DOHH2 (cell line): ENCODE results near the gene TM7SF3.
"Not testable (repeated sequence)": the region's sequence is repeated elsewhere in the genome, so short reads cannot be mapped to it uniquely, and the experiment has no call there.

Experiments
- H3F3A ChIP-seq: fragments of 200-600 bp; sonication (generic), shearing (Covaris generic); 2 replicates; pipeline ENCODE4 v1.6.0; 2016; ENCODE audit warnings: antibody characterized with exemption, mild to moderate bottlenecking; ENCODE audit not compliant: control insufficient read depth, insufficient read depth
- H3K27ac ChIP-seq: fragments of 200-600 bp; sonication (generic); 2 replicates; pipeline ENCODE4 v1.5.1; 2014; ENCODE audit warnings: low read depth, mild to moderate bottlenecking, low read length, moderate library complexity
- H3K27me3 ChIP-seq: fragments of 200-600 bp; sonication (generic); 2 replicates; pipeline ENCODE4 v1.6.1; 2014; ENCODE audit warnings: mild to moderate bottlenecking, low read length, mixed read lengths; ENCODE audit not compliant: control insufficient read depth
- H3K36me3 ChIP-seq: fragments of 200-600 bp; sonication (generic); 2 replicates; pipeline ENCODE4 v1.6.1; 2014; ENCODE audit warnings: mild to moderate bottlenecking, low read length, moderate library complexity, mixed read lengths; ENCODE audit not compliant: control insufficient read depth
- H3K4me1 ChIP-seq: fragments of 200-600 bp; sonication (generic); 2 replicates; pipeline ENCODE4 v1.6.1; 2014; ENCODE audit warnings: mild to moderate bottlenecking, low read length, mixed read lengths; ENCODE audit not compliant: control insufficient read depth
- H3K4me2 ChIP-seq: fragments of 200-600 bp; sonication (generic); 2 replicates; pipeline ENCODE4 v1.6.0; 2014; ENCODE audit warnings: mild to moderate bottlenecking, low read length, moderate library complexity
- H3K4me3 ChIP-seq: fragments of 200-600 bp; sonication (generic); 2 replicates; pipeline ENCODE4 v1.5.1; 2014; ENCODE audit warnings: mild to moderate bottlenecking, low read length, mixed read lengths
- H3K79me2 ChIP-seq: fragments of 200-600 bp; sonication (generic); 2 replicates; pipeline ENCODE4 v1.6.1; 2014; ENCODE audit warnings: mild to moderate bottlenecking, low read length, mixed read lengths; ENCODE audit not compliant: control insufficient read depth
- H3K9me2 ChIP-seq: fragments of 200-600 bp; sonication (generic); replicated peaks from 2 replicates; pipeline ENCODE4 v1.6.1; 2014; ENCODE audit warnings: mild to moderate bottlenecking, low read length, mixed read lengths; ENCODE audit not compliant: control insufficient read depth
- H3K9me3 ChIP-seq: fragments of 200-600 bp; sonication (generic); 2 replicates; pipeline ENCODE4 v1.6.1; 2014; ENCODE audit warnings: antibody characterized with exemption, low read length, mixed read lengths; ENCODE audit not compliant: control insufficient read depth, insufficient read depth
- H4K20me1 ChIP-seq: fragments of 200-600 bp; sonication (generic); 2 replicates; pipeline ENCODE4 v1.6.0; 2014; ENCODE audit warnings: low read depth, mild to moderate bottlenecking, antibody characterized with exemption, low read length, moderate library complexity; ENCODE audit not compliant: control insufficient read depth, insufficient read depth
- CTCF ChIP-seq: fragments of 200-600 bp; sonication (generic); IDR thresholded peaks from one replicate; pipeline ENCODE4 v1.5.1; 2014; ENCODE audit warnings: antibody characterized with exemption, mild to moderate bottlenecking, low read depth, low read length; ENCODE audit not compliant: poor library complexity, severe bottlenecking
- EZH2phosphoT487 ChIP-seq: fragments of 200-600 bp; sonication (generic); IDR thresholded peaks from 2 replicates; pipeline ENCODE4 v1.6.1; 2017; ENCODE audit warnings: borderline replicate concordance, mild to moderate bottlenecking, antibody characterized with exemption, low read length, moderate library complexity, mixed read lengths

Gene TM7SF3

GRCh38 chr12:26966842-26967241 lies 47.3 kb downstream of the TM7SF3 start:
- Histone ChIP-seq H3K79me2 (no peaks in the 10 kb centered on the region), H3K4me3 (no peak overlapping the region), H3F3A (peaks cover 17% of the 10 kb centered on the region; the same call in 1 of the 2 replicates), H3K36me3 (peaks cover 55% of the 10 kb centered on the region), H3K27ac (no peak overlapping the region), H3K4me2 (no peak overlapping the region), H4K20me1 (no peaks in the 10 kb centered on the region), H3K9me3 (no peaks in the 10 kb centered on the region), H3K9me2 (no peaks in the 10 kb centered on the region), H3K4me1 (peaks cover 17% of the 10 kb centered on the region), H3K27me3 (no peaks in the 10 kb centered on the region)
- TF ChIP-seq CTCF (no peak), EZH2phosphoT487 (no peak)

GRCh38 chr12:26963413-26963812 lies 50.8 kb downstream of the TM7SF3 start:
- H3K9me3 ChIP-seq: no peaks in the 10 kb centered on the region
- TF ChIP-seq EZH2phosphoT487 (no peak), CTCF (no peak)
- no peaks in the 10 kb centered on the region for H3K9me2 ChIP-seq
- no peak overlapping the region for H3K4me3 ChIP-seq
- peaks cover 69% of the 10 kb centered on the region for H3K36me3 ChIP-seq
- H3K27ac ChIP-seq: no peak overlapping the region
- peaks cover 2% of the 10 kb centered on the region for H3F3A ChIP-seq
- H3K4me1 ChIP-seq: no peaks in the 10 kb centered on the region
- no peaks in the 10 kb centered on the region for H3K79me2 ChIP-seq
- no peaks in the 10 kb centered on the region for H3K27me3 ChIP-seq
- no peak overlapping the region for H3K4me2 ChIP-seq
- no peaks in the 10 kb centered on the region for H4K20me1 ChIP-seq

GRCh38 chr12:26961803-26962202 lies 52.4 kb downstream of the TM7SF3 start:
- no peak overlapping the region for H3K27ac ChIP-seq
- H3K79me2 ChIP-seq: no peaks in the 10 kb centered on the region
- H3K4me2 ChIP-seq: no peak overlapping the region
- no peaks in the 10 kb centered on the region for H3K9me3 ChIP-seq
- no peaks in the 10 kb centered on the region for H4K20me1 ChIP-seq
- no peak overlapping the region for H3K4me3 ChIP-seq
- TF ChIP-seq EZH2phosphoT487 (no peak), CTCF (no peak)
- H3K36me3 ChIP-seq: peaks cover 78% of the 10 kb centered on the region
- no peaks in the 10 kb centered on the region for H3K9me2 ChIP-seq
- no peaks in the 10 kb centered on the region for H3K27me3 ChIP-seq
- no peaks in the 10 kb centered on the region for H3K4me1 ChIP-seq
- no peaks in the 10 kb centered on the region; the same call in 1 of the 2 replicates for H3F3A ChIP-seq

GRCh38 chr12:26961391-26961790 lies 52.8 kb downstream of the TM7SF3 start:
- peaks cover 78% of the 10 kb centered on the region for H3K36me3 ChIP-seq
- not testable (repeated sequence) for H3K9me3 ChIP-seq, H3F3A ChIP-seq

More at GRCh38 chr12:26961391-26961790, 52.8 kb downstream of the TM7SF3 start:
- not testable (repeated sequence) for H3K4me1 ChIP-seq, H3K4me2 ChIP-seq, H3K79me2 ChIP-seq, H3K4me3 ChIP-seq, H3K27me3 ChIP-seq, H3K9me2 ChIP-seq, H3K27ac ChIP-seq, H4K20me1 ChIP-seq
